HEK293 (cell line): ENCODE results near the gene PLCXD1.

Source experiments
- CTCF ChIA-PET: fragments of 350-600 bp; formaldehyde crosslinking; extraction: SDS; loops from one replicate; lab custom pipeline; 2021; ENCODE audit warnings: antibody characterized with exemption; lab: Yijun Ruan, JAX
- POLR2A ChIA-PET: fragments of 300-600 bp; formaldehyde crosslinking; extraction: SDS; loops from one replicate; lab custom pipeline; 2020; ENCODE audit warnings: antibody characterized with exemption, inconsistent platforms; lab: Yijun Ruan, JAX
- H3K27ac ChIP-seq: fragments of 200-500 bp; sonication (Bioruptor generic); 2 replicates; pipeline ENCODE4 v1.5.1; 2014; ENCODE audit warnings: low read depth, low read length, control low read depth, inconsistent platforms; ENCODE audit errors: extremely low read depth
- H3K36me3 ChIP-seq, 2 experiments: fragments of 200-500 bp in 1 of 2; sonication (Bioruptor generic) in 1 of 2; 1 replicate in 1 of 2; 2 replicates in 1 of 2; pipeline ENCODE4 v1.5.1; 2014 to 2017; ENCODE audit warnings: inconsistent platforms in 2 of 2, low read length in 2 of 2; ENCODE audit not compliant: control insufficient read depth in 2 of 2, insufficient read depth in 1 of 2
- H3K4me1 ChIP-seq: fragments of 200-500 bp; sonication (Bioruptor generic); 2 replicates; pipeline ENCODE4 v1.5.1; 2014; ENCODE audit warnings: mild to moderate bottlenecking, low read length, inconsistent platforms; ENCODE audit not compliant: control insufficient read depth, insufficient read depth
- H3K4me3 ChIP-seq: 2 replicates; pipeline ENCODE4 v1.5.1; 2011; ENCODE audit warnings: low read depth, mild to moderate bottlenecking, control low read depth, low read length, moderate library complexity
- H3K9me3 ChIP-seq: fragments of 200-500 bp; sonication (Bioruptor generic); 2 replicates; pipeline ENCODE4 v1.5.1; 2014; ENCODE audit warnings: low read depth, low read length, inconsistent platforms; ENCODE audit not compliant: control insufficient read depth, insufficient read depth
- GLI2 ChIP-seq: fragments of 450-650 bp; formaldehyde crosslinking; IDR thresholded peaks from 2 replicates; pipeline ENCODE4; 2017; ENCODE audit warnings: missing biosample characterization, missing genetic modification characterization, low read depth, borderline replicate concordance
- GLI4 ChIP-seq: fragments of 450-650 bp; formaldehyde crosslinking; IDR thresholded peaks from 2 replicates; pipeline ENCODE4 v1.5.1; 2016; ENCODE audit warnings: missing biosample characterization, missing genetic modification characterization
- KLF16 ChIP-seq: fragments of 450-650 bp; formaldehyde crosslinking; IDR thresholded peaks from 2 replicates; pipeline ENCODE4 v1.5.1; 2017; ENCODE audit warnings: missing biosample characterization, missing genetic modification characterization
- MYNN ChIP-seq: fragments of 450-650 bp; formaldehyde crosslinking; IDR thresholded peaks from 2 replicates; pipeline ENCODE4 v1.5.1; 2016; ENCODE audit warnings: missing biosample characterization, missing genetic modification characterization, borderline replicate concordance
- PBX3 ChIP-seq: sonication (generic); formaldehyde crosslinking; IDR thresholded peaks from 2 replicates; pipeline ENCODE4 v1.8.1; 2022; ENCODE audit warnings: mild to moderate bottlenecking, moderate library complexity, missing genetic modification reagents
- RBAK ChIP-seq: fragments of 450-650 bp; formaldehyde crosslinking; IDR thresholded peaks from 2 replicates; pipeline ENCODE4 v1.5.1; 2016; ENCODE audit warnings: missing biosample characterization, missing genetic modification characterization
- TRIM28 ChIP-seq: IDR thresholded peaks from 2 replicates; pipeline ENCODE4 v1.6.1; 2011; ENCODE audit warnings: low read length, control low read depth, borderline replicate concordance
- YY2 ChIP-seq: fragments of 450-650 bp; formaldehyde crosslinking; IDR thresholded peaks from 2 replicates; pipeline ENCODE4 v1.5.1; 2016; ENCODE audit warnings: missing biosample characterization, missing genetic modification characterization
- ZBTB26 ChIP-seq: fragments of 450-650 bp; formaldehyde crosslinking; optimal IDR thresholded peaks from 2 replicates; pipeline ENCODE3; 2016; ENCODE audit warnings: missing biosample characterization, mild to moderate bottlenecking, missing genetic modification characterization
- ZFP3 ChIP-seq: fragments of 450-650 bp; formaldehyde crosslinking; IDR thresholded peaks from 2 replicates; pipeline ENCODE4 v1.5.1; 2016; ENCODE audit warnings: low read depth, missing biosample characterization, missing genetic modification characterization
- ZIC2 ChIP-seq: fragments of 450-650 bp; formaldehyde crosslinking; IDR thresholded peaks from 2 replicates; pipeline ENCODE4 v1.5.1; 2016; ENCODE audit warnings: missing biosample characterization, missing genetic modification characterization
- ZNF157 ChIP-seq: fragments of 450-650 bp; formaldehyde crosslinking; IDR thresholded peaks from 2 replicates; pipeline ENCODE4 v1.5.1; 2016; ENCODE audit warnings: missing biosample characterization, missing genetic modification characterization
- ZNF18 ChIP-seq: fragments of 450-650 bp; formaldehyde crosslinking; IDR thresholded peaks from 2 replicates; pipeline ENCODE4 v1.5.1; 2016; ENCODE audit warnings: missing biosample characterization, missing genetic modification characterization
- ZNF404 ChIP-seq: fragments of 450-650 bp; formaldehyde crosslinking; IDR thresholded peaks from 2 replicates; pipeline ENCODE4 v1.5.1; 2017; ENCODE audit warnings: missing biosample characterization, missing genetic modification characterization
- ZNF423 ChIP-seq: fragments of 450-650 bp; formaldehyde crosslinking; IDR thresholded peaks from 2 replicates; pipeline ENCODE4 v1.5.1; 2016; ENCODE audit warnings: missing biosample characterization, missing genetic modification characterization
- ZNF544 ChIP-seq: fragments of 450-650 bp; formaldehyde crosslinking; IDR thresholded peaks from 2 replicates; pipeline ENCODE4 v1.5.0; 2017; ENCODE audit warnings: missing biosample characterization, missing genetic modification characterization
- ZNF600 ChIP-seq: fragments of 450-650 bp; formaldehyde crosslinking; IDR thresholded peaks from 2 replicates; pipeline ENCODE4 v1.5.1; 2016; ENCODE audit warnings: missing biosample characterization, missing genetic modification characterization
- ZNF777 ChIP-seq: fragments of 450-650 bp; formaldehyde crosslinking; IDR thresholded peaks from 2 replicates; pipeline ENCODE4 v1.5.1; 2017; ENCODE audit warnings: missing biosample characterization, missing genetic modification characterization, borderline replicate concordance
- ZXDB ChIP-seq: fragments of 450-650 bp; formaldehyde crosslinking; IDR thresholded peaks from 2 replicates; pipeline ENCODE4 v1.5.1; 2016; ENCODE audit warnings: missing biosample characterization, missing genetic modification characterization
- TF ChIP-seq, protein P1 (sequence below): fragments of 450-650 bp; formaldehyde crosslinking; IDR thresholded peaks from 2 replicates; pipeline ENCODE4 v1.5.1; 2016; ENCODE audit warnings: missing biosample characterization, missing genetic modification characterization
- TF ChIP-seq, protein P2 (sequence below): fragments of 450-650 bp; formaldehyde crosslinking; IDR thresholded peaks from 2 replicates; pipeline ENCODE4 v1.5.1; 2016; ENCODE audit warnings: missing biosample characterization, missing genetic modification characterization, low read depth
- TF ChIP-seq, protein P3 (sequence below): fragments of 450-650 bp; formaldehyde crosslinking; IDR thresholded peaks from 2 replicates; pipeline ENCODE4 v1.5.1; 2016; ENCODE audit warnings: missing biosample characterization, missing genetic modification characterization, low read depth

PLCXD1 gene

GRCh38 chrX:341541-342101 is 60.4 kb downstream of the PLCXD1 start (continued):
- TF ChIP-seq ZNF18 (no peak), ZFP3 (tag by site-specific recombination) (no peak), YY2 (tag by site-specific recombination) (no peak)

- peaks cover 0 to 29% of the 10 kb centered on the region in 2 experiments; a peak in 1 of 3 replicates for H3K36me3 ChIP-seq
- TF ChIP-seq ZXDB (tag by site-specific recombination) (no peak), ZBTB26 (tag by site-specific recombination) (no peak), RBAK (tag by site-specific recombination) (no peak), ZNF157 (no peak), TRIM28 (no peak), ZIC2 (no peak), GLI2 (tag by site-specific recombination) (no peak), ZNF777 (tag by site-specific recombination) (no peak), KLF16 (tag by site-specific recombination) (no peak), ZNF404 (tag by site-specific recombination) (no peak), MYNN (no peak), GLI4 (tag by site-specific recombination) (no peak), ZNF544 (tag by site-specific recombination) (no peak), ZNF423 (no peak), ZNF600 (tag by site-specific recombination) (no peak), PBX3 (no peak)
- TF ChIP-seq, protein P1, sequence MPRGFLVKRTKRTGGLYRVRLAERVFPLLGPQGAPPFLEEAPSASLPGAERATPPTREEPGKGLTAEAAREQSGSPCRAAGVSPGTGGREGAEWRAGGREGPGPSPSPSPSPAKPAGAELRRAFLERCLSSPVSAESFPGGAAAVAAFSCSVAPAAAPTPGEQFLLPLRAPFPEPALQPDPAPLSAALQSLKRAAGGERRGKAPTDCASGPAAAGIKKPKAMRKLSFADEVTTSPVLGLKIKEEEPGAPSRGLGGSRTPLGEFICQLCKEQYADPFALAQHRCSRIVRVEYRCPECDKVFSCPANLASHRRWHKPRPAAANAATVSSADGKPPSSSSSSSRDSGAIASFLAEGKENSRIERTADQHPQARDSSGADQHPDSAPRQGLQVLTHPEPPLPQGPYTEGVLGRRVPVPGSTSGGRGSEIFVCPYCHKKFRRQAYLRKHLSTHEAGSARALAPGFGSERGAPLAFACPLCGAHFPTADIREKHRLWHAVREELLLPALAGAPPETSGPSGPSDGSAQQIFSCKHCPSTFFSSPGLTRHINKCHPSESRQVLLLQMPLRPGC (tag by site-specific recombination): no peak
- TF ChIP-seq, protein P2, sequence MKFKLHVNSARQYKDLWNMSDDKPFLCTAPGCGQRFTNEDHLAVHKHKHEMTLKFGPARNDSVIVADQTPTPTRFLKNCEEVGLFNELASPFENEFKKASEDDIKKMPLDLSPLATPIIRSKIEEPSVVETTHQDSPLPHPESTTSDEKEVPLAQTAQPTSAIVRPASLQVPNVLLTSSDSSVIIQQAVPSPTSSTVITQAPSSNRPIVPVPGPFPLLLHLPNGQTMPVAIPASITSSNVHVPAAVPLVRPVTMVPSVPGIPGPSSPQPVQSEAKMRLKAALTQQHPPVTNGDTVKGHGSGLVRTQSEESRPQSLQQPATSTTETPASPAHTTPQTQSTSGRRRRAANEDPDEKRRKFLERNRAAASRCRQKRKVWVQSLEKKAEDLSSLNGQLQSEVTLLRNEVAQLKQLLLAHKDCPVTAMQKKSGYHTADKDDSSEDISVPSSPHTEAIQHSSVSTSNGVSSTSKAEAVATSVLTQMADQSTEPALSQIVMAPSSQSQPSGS (tag by site-specific recombination): no peak
- TF ChIP-seq, protein P3, sequence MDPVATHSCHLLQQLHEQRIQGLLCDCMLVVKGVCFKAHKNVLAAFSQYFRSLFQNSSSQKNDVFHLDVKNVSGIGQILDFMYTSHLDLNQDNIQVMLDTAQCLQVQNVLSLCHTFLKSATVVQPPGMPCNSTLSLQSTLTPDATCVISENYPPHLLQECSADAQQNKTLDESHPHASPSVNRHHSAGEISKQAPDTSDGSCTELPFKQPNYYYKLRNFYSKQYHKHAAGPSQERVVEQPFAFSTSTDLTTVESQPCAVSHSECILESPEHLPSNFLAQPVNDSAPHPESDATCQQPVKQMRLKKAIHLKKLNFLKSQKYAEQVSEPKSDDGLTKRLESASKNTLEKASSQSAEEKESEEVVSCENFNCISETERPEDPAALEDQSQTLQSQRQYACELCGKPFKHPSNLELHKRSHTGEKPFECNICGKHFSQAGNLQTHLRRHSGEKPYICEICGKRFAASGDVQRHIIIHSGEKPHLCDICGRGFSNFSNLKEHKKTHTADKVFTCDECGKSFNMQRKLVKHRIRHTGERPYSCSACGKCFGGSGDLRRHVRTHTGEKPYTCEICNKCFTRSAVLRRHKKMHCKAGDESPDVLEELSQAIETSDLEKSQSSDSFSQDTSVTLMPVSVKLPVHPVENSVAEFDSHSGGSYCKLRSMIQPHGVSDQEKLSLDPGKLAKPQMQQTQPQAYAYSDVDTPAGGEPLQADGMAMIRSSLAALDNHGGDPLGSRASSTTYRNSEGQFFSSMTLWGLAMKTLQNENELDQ (tag by site-specific recombination): no peak
- no peak overlapping the region for H3K4me3 ChIP-seq
- H3K27ac ChIP-seq: no peak overlapping the region
- H3K9me3 ChIP-seq: no peaks in the 10 kb centered on the region
- CTCF ChIA-PET: no interaction called here
- H3K4me1 ChIP-seq: no peaks in the 10 kb centered on the region
- POLR2A ChIA-PET: no interaction called here
These were observed 63.3 kb downstream of the PLCXD1 start for GRCh38 chrX:344371-344901.
